Body of pancreas (tissue), 4 donors: ENCODE measurements around the gene KCTD21.

Experiments used
- POLR2A ChIP-seq, 3 donors: fragments of 450-650 bp; IDR thresholded peaks; one replicate each; pipeline ENCODE4 v1.6.1; 2016; ENCODE audit warnings: antibody characterized with exemption in 3 of 3, mild to moderate bottlenecking in 2 of 3
- TF ChIP-seq, protein P1 (sequence below), 7 experiments: fragments of 450-650 bp in 4 of 7; fragments of 200-600 bp in 3 of 7; sonication (generic) in 3 of 7; IDR thresholded peaks; one replicate each; pipeline ENCODE4 v1.5.1; 2016 to 2019; ENCODE audit warnings: antibody characterized with exemption in 7 of 7

DNA sequence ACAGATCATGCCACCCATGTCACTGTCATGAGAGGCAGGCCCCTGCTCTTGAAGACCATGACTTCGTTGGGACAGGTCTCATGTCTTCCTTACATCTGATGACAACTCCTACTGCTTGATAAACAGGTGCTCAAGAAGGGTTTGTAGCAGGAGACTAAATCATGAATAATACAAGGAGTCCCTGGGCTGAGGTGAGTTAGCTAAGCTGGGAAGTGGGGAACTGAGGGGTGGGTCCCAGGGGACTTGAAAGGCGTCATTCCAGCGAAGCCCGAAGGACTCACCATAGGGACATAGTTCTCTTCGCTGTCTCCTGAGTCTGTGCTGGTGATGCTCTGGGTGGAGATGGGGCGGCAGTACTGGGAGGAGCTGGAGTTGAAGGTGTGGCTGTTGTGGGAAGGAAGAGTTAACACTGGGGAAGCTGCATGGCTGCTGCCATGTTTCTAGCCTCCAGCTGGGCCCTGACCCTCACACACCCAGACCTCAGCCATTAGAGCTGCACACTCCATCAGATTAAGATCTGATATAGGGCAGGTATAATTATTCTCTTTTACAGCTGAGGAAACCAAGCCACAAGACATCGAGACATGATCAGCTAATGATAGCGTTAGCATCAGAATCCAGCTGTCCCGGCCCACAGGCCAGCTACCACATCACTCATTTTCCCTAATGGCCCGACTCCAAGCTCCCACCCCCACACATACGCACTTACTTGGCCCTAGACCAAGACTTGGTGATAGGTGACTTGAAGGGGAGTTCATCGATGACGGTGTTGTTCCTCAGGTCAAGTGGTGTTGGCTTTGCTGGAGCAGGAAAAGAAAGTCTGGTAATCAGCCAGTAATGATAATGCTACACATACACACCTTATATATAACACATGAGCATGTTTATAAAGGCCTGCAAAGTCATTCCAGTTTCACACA lies 33.2 kb upstream of the KCTD21 start:
- TF ChIP-seq, protein P1, sequence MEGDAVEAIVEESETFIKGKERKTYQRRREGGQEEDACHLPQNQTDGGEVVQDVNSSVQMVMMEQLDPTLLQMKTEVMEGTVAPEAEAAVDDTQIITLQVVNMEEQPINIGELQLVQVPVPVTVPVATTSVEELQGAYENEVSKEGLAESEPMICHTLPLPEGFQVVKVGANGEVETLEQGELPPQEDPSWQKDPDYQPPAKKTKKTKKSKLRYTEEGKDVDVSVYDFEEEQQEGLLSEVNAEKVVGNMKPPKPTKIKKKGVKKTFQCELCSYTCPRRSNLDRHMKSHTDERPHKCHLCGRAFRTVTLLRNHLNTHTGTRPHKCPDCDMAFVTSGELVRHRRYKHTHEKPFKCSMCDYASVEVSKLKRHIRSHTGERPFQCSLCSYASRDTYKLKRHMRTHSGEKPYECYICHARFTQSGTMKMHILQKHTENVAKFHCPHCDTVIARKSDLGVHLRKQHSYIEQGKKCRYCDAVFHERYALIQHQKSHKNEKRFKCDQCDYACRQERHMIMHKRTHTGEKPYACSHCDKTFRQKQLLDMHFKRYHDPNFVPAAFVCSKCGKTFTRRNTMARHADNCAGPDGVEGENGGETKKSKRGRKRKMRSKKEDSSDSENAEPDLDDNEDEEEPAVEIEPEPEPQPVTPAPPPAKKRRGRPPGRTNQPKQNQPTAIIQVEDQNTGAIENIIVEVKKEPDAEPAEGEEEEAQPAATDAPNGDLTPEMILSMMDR (IDR thresholded peaks at IDR 0.05), result no peak
- no peak for TF ChIP-seq POLR2A (IDR thresholded peaks at IDR 0.05)
